ENCODE measurements around the gene CEACAM16.

DNA sequence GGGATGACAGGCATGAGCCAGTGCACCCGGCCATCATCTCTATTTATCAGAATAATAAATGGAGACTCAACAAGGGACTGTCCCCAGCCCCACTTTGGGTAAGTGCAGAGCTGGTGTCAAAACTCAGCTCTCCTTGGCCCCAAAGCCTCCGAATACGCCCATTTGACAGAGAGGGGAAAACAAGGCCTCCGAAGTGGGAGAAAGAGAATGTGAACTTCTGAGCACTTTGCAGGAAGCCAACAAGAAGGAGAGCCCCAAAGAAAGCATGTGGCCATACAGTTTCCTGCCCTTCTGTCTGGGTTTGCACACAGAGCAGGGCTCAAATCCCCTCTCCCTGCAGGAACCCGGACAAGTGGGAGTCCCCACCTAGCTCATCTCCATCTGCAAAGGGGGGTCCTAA lies 1.6 kb downstream of the CEACAM16 start:
- TF ChIP-seq CTCF (IDR thresholded peaks at IDR 0.05; ENCODE audit: poor library complexity, severe bottlenecking) (no peak), POLR2AphosphoS5 (IDR thresholded peaks at IDR 0.05) (no peak), EZH2 (IDR thresholded peaks at IDR 0.05; ENCODE audit: borderline replicate concordance, insufficient read depth, low read length, poor library complexity, severe bottlenecking) (no peak), RAD21 (conservative IDR thresholded peaks at IDR 0.05) (no peak)
